SK-N-SH treated with all-trans-retinoic acid at 6 μM for 48 hours (cell line): Measurements from ENCODE around the gene HSPB2.

ENCODE experiments used
- ATAC-seq: fragments of 200-7000 bp; cut with Tn5 transposase; 3 replicates; pipeline ENCODE4 v1.9.1; 2020; ENCODE audit warnings: mild to moderate bottlenecking, moderate library complexity
- ARNTL ChIP-seq: fragments of 450-650 bp; formaldehyde crosslinking; IDR thresholded peaks from 2 replicates; pipeline ENCODE4 v1.5.0; 2020; ENCODE audit warnings: low read depth, mild to moderate bottlenecking, moderate library complexity, borderline replicate concordance
- BACH2 ChIP-seq: fragments of 250-450 bp; sonication (Bioruptor Pico); IDR thresholded peaks from 2 replicates; pipeline ENCODE4 v1.9.0; 2021; ENCODE audit warnings: mild to moderate bottlenecking, borderline replicate concordance
- ESRRG ChIP-seq: fragments of 250-450 bp; sonication (Bioruptor Pico); IDR thresholded peaks from 2 replicates; pipeline ENCODE4 v1.6.1; 2021; ENCODE audit warnings: mild to moderate bottlenecking
- GLIS3 ChIP-seq: fragments of 250-450 bp; sonication (Bioruptor Pico); IDR thresholded peaks from 2 replicates; pipeline ENCODE4 v1.5.0; 2020; ENCODE audit warnings: mild to moderate bottlenecking, moderate library complexity
- ISL1 ChIP-seq: fragments of 250-450 bp; sonication (Bioruptor Pico); IDR thresholded peaks from 2 replicates; pipeline ENCODE4 v2.1.2; 2022; ENCODE audit warnings: mild to moderate bottlenecking, moderate library complexity
- PATZ1 ChIP-seq: fragments of 250-450 bp; sonication (Bioruptor Pico); IDR thresholded peaks from 2 replicates; pipeline ENCODE4 v1.8.0; 2020; ENCODE audit warnings: mild to moderate bottlenecking, moderate library complexity, borderline replicate concordance
- POU6F1 ChIP-seq: fragments of 250-450 bp; sonication (Bioruptor Pico); IDR thresholded peaks from 2 replicates; pipeline ENCODE4 v1.8.0; 2021; ENCODE audit warnings: low read depth, mild to moderate bottlenecking, moderate library complexity, borderline replicate concordance
- PPARA ChIP-seq: fragments of 250-450 bp; sonication (Bioruptor Pico); IDR thresholded peaks from 2 replicates; pipeline ENCODE4 v1.5.0; 2020; ENCODE audit warnings: mild to moderate bottlenecking, borderline replicate concordance
- RARB ChIP-seq: fragments of 250-450 bp; sonication (Bioruptor Pico); IDR thresholded peaks from 2 replicates; pipeline ENCODE4 v1.8.0; 2021; ENCODE audit warnings: mild to moderate bottlenecking, moderate library complexity
- TCF4 ChIP-seq: fragments of 250-450 bp; sonication (Bioruptor Pico); IDR thresholded peaks from 2 replicates; pipeline ENCODE4 v1.8.0; 2021; ENCODE audit warnings: mild to moderate bottlenecking, moderate library complexity, borderline replicate concordance
- TOX ChIP-seq: fragments of 250-450 bp; sonication (Bioruptor Pico); IDR thresholded peaks from 2 replicates; pipeline ENCODE4 v1.8.0; 2021; ENCODE audit warnings: mild to moderate bottlenecking, moderate library complexity, borderline replicate concordance
- TSHZ2 ChIP-seq: fragments of 250-450 bp; sonication (Bioruptor Pico); IDR thresholded peaks from 2 replicates; pipeline ENCODE4 v1.5.0; 2020; ENCODE audit warnings: mild to moderate bottlenecking, moderate library complexity
- ZFP3 ChIP-seq: fragments of 250-450 bp; sonication (Bioruptor Pico); IDR thresholded peaks from 2 replicates; pipeline ENCODE4 v1.5.0; 2020; ENCODE audit warnings: mild to moderate bottlenecking, moderate library complexity
- ZFP30 ChIP-seq: fragments of 450-650 bp; formaldehyde crosslinking; IDR thresholded peaks from 2 replicates; pipeline ENCODE4 v1.5.0; 2022; ENCODE audit warnings: mild to moderate bottlenecking, moderate library complexity
- ZNF565 ChIP-seq: fragments of 450-650 bp; formaldehyde crosslinking; conservative IDR thresholded peaks from 2 replicates; pipeline ENCODE4 v1.5.0; 2020; ENCODE audit warnings: low read depth, mild to moderate bottlenecking, moderate library complexity
- ZNF70 ChIP-seq: fragments of 450-650 bp; formaldehyde crosslinking; IDR thresholded peaks from 2 replicates; pipeline ENCODE4 v1.5.0; 2020; ENCODE audit warnings: mild to moderate bottlenecking, moderate library complexity
- ZNF8 ChIP-seq: fragments of 450-650 bp; formaldehyde crosslinking; IDR thresholded peaks from 2 replicates; pipeline ENCODE4 v1.5.0; 2020; ENCODE audit warnings: mild to moderate bottlenecking, moderate library complexity
- TF ChIP-seq, protein P1 (sequence below): fragments of 250-450 bp; sonication (Bioruptor Pico); IDR thresholded peaks from 2 replicates; pipeline ENCODE4 v1.5.1; 2020; ENCODE audit warnings: low read depth, mild to moderate bottlenecking, moderate library complexity

The HSPB2 gene

GRCh38 chr11:111939836-111940604 lies 27.5 kb downstream of the HSPB2 start (continued):
- TF ChIP-seq TSHZ2 (no peak), RARB (CRISPR knock-in tag) (no peak), ISL1 (CRISPR knock-in tag) (peak; percentile 39; the same call in 1 of the 2 replicates), PPARA (CRISPR knock-in tag) (no peak), TCF4 (CRISPR knock-in tag) (no peak), ZFP30 (CRISPR knock-in tag) (no peak), ZNF8 (CRISPR knock-in tag) (no peak)
- TF ChIP-seq, protein P1, sequence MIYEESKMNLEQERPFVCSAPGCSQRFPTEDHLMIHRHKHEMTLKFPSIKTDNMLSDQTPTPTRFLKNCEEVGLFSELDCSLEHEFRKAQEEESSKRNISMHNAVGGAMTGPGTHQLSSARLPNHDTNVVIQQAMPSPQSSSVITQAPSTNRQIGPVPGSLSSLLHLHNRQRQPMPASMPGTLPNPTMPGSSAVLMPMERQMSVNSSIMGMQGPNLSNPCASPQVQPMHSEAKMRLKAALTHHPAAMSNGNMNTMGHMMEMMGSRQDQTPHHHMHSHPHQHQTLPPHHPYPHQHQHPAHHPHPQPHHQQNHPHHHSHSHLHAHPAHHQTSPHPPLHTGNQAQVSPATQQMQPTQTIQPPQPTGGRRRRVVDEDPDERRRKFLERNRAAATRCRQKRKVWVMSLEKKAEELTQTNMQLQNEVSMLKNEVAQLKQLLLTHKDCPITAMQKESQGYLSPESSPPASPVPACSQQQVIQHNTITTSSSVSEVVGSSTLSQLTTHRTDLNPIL, result 0 out of 2 replicates have a peak, but pooled peaks have one; percentile 32

DNA sequence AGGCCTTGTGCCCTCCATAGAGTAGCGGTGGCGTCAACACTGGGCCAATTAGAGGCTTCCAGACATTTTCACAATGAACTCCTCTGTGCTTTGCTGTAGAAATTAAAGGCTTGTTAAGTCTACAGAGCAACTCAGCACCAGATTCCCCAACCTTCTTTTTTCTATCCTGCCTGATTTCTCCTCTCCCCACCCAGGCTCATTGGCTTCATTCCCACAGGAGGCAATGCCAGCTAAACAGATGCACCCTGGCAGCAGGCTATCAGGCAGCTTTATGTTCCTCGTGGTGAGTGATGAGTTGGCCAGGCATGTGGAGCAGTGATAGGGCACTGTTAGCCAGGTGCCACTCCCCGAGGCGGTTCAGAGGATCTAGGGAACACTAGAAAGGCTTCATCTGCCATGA lies 29.4 kb downstream of the HSPB2 start:
- TF ChIP-seq BACH2 (CRISPR knock-in tag) (no peak), TSHZ2 (peak; percentile 42; the same call in 1 of the 2 replicates), ISL1 (CRISPR knock-in tag) (no peak), ESRRG (CRISPR knock-in tag) (no peak), POU6F1 (CRISPR knock-in tag) (no peak), PPARA (CRISPR knock-in tag) (no peak)
- no peak; the same call in 2 of the 3 replicates for ATAC-seq

- ATAC-seq, result 0 out of 3 replicates have a peak, but pooled peaks have one; percentile 10
- no peak for TF ChIP-seq ZFP3
- peak; percentile 40 for TF ChIP-seq ISL1 (CRISPR knock-in tag)
Measured at GRCh38 chr11:111942829-111943228, 30.3 kb downstream of the HSPB2 start.

DNA sequence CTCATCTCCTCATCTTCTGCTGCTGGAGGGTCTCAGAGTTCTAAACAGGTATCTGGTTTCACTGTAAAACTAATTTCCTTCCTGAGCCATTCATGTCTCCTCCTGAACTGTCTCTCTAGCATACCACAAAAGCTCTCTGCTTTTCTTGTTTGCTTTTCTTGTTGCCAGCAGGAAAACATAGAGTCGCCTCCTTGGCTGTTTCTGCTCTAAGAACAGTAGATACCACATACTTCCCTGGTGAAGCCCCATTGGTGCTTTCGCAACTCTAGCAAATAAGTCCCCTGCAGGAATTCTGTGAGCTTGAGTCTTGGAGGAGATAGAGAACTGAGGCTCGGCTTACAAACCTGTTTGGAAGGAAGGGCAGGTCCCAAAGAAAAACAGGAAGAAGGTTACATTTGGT lies 31.6 kb downstream of the HSPB2 start:
- peak; percentile 21 for ATAC-seq
- TF ChIP-seq ZNF70 (CRISPR knock-in tag) (no peak), PATZ1 (no peak), TCF4 (CRISPR knock-in tag) (no peak), ARNTL (CRISPR knock-in tag) (no peak), TOX (CRISPR knock-in tag) (no peak), BACH2 (CRISPR knock-in tag) (no peak), ZNF565 (no peak), GLIS3 (CRISPR knock-in tag) (no peak), ZFP30 (CRISPR knock-in tag) (no peak), PPARA (CRISPR knock-in tag) (no peak), ISL1 (CRISPR knock-in tag) (no peak), ESRRG (CRISPR knock-in tag) (no peak), TSHZ2 (no peak)
- TF ChIP-seq, protein P1, result no peak
